ENCODE results near the gene SLC25A44.
A peak's percentile ranks its signal among the peaks of the same experiment; 100 is the strongest.
"Not testable (repeated sequence)": the region's sequence is repeated elsewhere in the genome, so short reads cannot be mapped to it uniquely, and the experiment has no call there.

Gene SLC25A44

DNA sequence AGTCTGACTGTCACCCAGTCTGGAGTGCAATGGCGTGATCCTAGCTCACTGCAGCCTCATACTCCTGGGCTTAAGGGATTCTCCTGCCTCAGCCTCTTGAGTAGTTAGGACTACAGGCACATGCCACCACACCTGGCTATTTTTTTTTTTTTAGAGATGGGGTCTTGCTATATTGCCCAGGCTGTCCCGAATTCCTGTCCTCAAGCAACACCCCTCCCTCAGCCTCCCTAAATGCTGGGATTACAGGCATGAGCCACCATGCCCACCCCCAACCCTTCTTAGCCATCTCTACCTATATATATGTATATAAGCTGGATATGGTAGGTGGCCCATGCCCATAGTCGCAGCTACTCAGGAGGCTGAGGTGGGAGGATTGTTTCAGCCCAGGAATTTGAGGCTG is 13.4 kb upstream of the SLC25A44 start:
- Mint-ChIP-seq H3K36me3 (peaks cover 2% of the 10 kb centered on the region), H3K4me1 (ENCODE audit: low read depth) (peaks cover 18% of the 10 kb centered on the region), H3K9me3 (ENCODE audit: low read depth) (no peaks in the 10 kb centered on the region), H3K4me3 (no peak overlapping the region), H3K27ac (no peak overlapping the region), H3K27me3 (no peaks in the 10 kb centered on the region)

- not testable (repeated sequence) for H3K36me3 Mint-ChIP-seq; H3K9me3 Mint-ChIP-seq (ENCODE audit: low read depth); H3K27ac Mint-ChIP-seq; H3K4me3 Mint-ChIP-seq; H3K27me3 Mint-ChIP-seq
- H3K4me1 Mint-ChIP-seq (ENCODE audit: low read depth), result peaks cover 18% of the 10 kb centered on the region
Measured at GRCh38 chr1:156181391-156181924, 12.4 kb upstream of the SLC25A44 start.

DNA sequence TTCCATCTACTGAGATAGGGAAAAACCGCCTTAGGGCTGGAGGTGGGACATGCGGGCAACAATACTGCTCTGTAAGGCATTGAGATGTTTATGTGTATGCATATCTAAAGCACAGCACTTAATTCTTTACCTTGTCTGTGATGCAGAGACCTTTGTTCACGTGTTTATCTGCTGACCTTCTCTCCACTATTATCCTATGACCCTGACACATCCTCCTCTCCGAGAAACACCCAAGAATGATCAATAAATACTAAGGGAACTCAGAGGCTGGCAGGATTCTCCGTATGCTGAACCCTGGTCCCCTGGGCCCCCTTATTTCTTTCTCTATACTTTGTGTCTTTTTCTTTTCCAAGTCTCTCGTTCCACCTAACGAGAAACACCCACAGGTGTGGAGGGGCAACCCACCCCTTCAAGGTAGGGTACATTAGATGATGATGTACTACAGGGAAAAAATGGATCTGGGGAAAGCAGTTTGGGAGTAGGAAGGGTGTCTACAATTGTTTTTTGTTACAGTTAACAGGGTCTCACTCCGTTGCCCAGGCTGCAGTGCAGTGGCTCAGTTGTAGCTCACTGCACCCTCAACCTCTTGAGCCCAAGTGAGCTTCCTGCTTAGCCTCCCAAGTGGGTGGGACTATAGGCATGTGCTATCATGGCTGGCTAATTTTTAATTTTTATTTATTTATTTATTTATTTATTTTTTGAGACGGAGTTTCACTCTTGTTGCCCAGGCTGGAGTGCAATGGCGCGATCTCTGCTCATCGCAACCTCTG is 11.7 kb upstream of the SLC25A44 start:
- not testable (repeated sequence) for H3K36me3 Mint-ChIP-seq; H3K27ac Mint-ChIP-seq; H3K9me3 Mint-ChIP-seq (ENCODE audit: low read depth); H3K27me3 Mint-ChIP-seq; H3K4me3 Mint-ChIP-seq
- peaks cover 15% of the 10 kb centered on the region for H3K4me1 Mint-ChIP-seq (ENCODE audit: low read depth)

GRCh38 chr1:156186347-156187177 is 7.3 kb upstream of the SLC25A44 start:
- not testable (repeated sequence) for H3K27me3 Mint-ChIP-seq; H3K4me1 Mint-ChIP-seq (ENCODE audit: low read depth); H3K4me3 Mint-ChIP-seq; H3K9me3 Mint-ChIP-seq (ENCODE audit: low read depth); H3K27ac Mint-ChIP-seq; H3K36me3 Mint-ChIP-seq

- not testable (repeated sequence) for H3K4me3 Mint-ChIP-seq
Measured at GRCh38 chr1:156190265-156190664, 3.6 kb upstream of the SLC25A44 start.

DNA sequence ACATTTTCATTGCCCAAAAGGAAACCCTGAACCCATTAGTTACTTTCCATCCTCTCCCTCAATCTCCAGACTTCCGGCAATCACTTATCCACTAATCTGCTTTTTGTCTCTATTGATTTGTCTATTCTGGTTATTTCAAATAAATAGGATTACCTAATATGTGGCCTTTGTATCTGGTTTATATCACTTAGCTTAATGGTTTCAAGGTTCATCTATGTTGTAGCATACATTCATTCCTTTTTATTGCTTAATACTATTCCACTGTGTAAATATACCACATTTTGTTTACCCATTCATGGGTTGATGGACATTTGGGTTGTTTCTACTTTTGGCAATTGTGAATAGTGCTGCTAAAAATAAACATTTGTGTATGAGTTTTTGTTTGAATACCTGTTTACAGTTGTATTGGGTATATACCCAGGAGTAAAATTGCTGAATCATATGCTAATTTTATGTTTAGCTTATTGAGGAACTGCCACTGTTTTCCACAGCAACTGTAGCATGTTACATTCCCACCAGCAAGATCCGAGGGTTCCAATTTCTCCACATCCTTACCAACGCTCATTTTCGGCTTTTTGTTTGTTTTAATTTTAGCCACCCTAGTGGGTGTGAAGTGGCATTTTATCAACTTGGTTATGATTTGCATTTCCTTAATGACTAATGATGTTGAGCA is 2.5 kb upstream of the SLC25A44 start:
- Mint-ChIP-seq H3K27me3 (no peaks in the 10 kb centered on the region), H3K4me3 (no peak overlapping the region), H3K27ac (no peak overlapping the region), H3K36me3 (peaks cover 12% of the 10 kb centered on the region), H3K4me1 (ENCODE audit: low read depth) (peaks cover 41% of the 10 kb centered on the region), H3K9me3 (ENCODE audit: low read depth) (no peaks in the 10 kb centered on the region)

More at GRCh38 chr1:156190265-156190664, 3.6 kb upstream of the SLC25A44 start:
- not testable (repeated sequence) for H3K27ac Mint-ChIP-seq; H3K9me3 Mint-ChIP-seq (ENCODE audit: low read depth); H3K27me3 Mint-ChIP-seq; H3K36me3 Mint-ChIP-seq
- peaks cover 30% of the 10 kb centered on the region for H3K4me1 Mint-ChIP-seq (ENCODE audit: low read depth)

DNA sequence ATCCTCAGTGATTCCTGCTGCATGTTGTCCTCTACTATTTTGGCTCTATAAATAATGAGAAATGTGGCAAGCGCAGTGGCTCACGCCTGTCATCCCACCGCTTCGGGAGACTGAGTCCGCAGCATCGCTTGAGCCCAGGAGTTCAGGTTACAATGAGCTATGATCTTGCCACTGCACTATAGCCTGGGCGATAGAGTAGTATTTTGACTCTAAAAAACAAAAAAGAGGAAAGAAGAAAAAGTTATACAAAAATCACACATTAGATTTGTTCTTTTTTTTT is 756 bp upstream of the SLC25A44 start:
- Mint-ChIP-seq H3K4me1 (ENCODE audit: low read depth) (peaks cover 54% of the 10 kb centered on the region), H3K27ac (peak overlapping the region; percentile 92)

GRCh38 chr1:156194300-156194652 is 372 bp downstream of the SLC25A44 start:
- H3K27me3 Mint-ChIP-seq, result no peaks in the 10 kb centered on the region
- no peaks in the 10 kb centered on the region for H3K9me3 Mint-ChIP-seq (ENCODE audit: low read depth)
- peaks cover 65% of the 10 kb centered on the region for H3K4me1 Mint-ChIP-seq (ENCODE audit: low read depth)
- no peak overlapping the region for H3K4me3 Mint-ChIP-seq
- H3K27ac Mint-ChIP-seq, result peak overlapping the region; percentile 92
- H3K36me3 Mint-ChIP-seq, result peaks cover 14% of the 10 kb centered on the region

More for the DNA sequence above, 756 bp upstream of the SLC25A44 start:
- Mint-ChIP-seq H3K9me3 (ENCODE audit: low read depth) (no peaks in the 10 kb centered on the region), H3K4me3 (no peak overlapping the region), H3K27me3 (no peaks in the 10 kb centered on the region), H3K36me3 (peaks cover 12% of the 10 kb centered on the region)

DNA sequence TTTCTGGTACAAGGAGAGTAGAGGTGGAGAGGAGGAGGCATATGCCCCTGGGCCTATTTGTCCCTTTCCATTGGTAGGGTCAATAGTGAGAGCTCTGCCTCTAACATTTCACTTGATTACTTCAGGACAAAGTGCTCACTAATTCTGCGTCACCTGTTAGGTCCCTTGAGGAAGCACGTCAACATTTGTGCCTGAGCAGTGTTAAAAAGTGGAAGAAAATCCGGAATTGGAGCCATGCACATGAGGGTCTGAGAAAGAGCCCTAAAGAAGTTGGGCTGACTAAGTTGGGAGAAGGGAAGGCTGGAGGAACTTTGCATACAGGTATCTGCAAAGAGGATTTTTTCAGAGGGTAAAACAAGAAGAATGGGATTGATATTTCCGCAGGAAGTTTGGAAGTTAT is 1.9 kb downstream of the SLC25A44 start:
- Mint-ChIP-seq H3K36me3 (peaks cover 22% of the 10 kb centered on the region), H3K4me3 (no peak overlapping the region), H3K27ac (peak overlapping the region; percentile 84), H3K4me1 (ENCODE audit: low read depth) (peaks cover 79% of the 10 kb centered on the region), H3K9me3 (ENCODE audit: low read depth) (no peaks in the 10 kb centered on the region), H3K27me3 (no peaks in the 10 kb centered on the region)

DNA sequence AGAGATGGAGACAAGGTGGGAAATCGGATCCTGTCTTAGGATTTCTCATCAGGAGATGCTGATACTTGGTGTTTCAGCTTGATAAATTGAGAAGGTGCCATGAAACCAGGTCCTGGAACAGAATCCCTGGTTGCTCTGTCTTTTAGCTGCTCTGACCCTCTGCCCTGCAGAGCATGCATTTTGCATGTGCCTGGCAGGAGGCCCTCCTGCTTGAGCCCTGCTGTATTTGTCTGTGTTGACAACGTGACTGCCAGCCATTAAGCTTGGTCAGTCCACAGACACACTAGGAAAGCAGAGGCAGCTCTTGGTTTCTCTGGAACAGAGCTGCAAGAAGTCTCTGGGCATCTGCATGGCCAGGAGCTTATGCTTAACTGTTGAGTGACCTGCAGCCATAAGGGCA is 2.5 kb downstream of the SLC25A44 start:
- Mint-ChIP-seq H3K27me3 (no peaks in the 10 kb centered on the region), H3K36me3 (peaks cover 22% of the 10 kb centered on the region), H3K4me1 (ENCODE audit: low read depth) (peaks cover 78% of the 10 kb centered on the region), H3K9me3 (ENCODE audit: low read depth) (no peaks in the 10 kb centered on the region), H3K27ac (peak overlapping the region; percentile 84), H3K4me3 (no peak overlapping the region)

DNA sequence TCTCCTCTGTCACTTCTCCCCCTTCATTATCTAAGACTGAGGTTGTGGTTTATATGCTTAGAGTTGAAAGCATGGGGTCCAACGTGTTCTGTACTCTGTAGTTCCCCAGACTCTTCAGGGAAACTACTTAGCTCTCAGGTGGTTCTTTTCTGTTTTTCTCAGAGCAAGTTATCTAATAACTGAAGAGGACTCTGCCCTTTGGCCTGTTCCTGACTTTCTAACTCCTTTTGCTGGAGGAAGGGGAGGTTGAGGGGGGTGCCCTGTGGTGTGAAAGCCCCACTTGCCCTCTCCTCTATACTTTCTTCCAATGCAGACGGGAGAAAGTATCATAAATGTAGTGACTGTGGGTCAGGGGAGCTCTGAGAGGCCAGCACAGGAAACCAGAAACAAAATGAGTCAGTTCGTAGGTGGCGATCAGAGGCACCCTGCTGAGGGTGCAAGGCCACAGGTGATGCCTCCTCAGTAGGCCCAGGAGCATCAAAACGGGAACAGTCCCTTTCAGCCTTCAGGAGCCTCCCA is 5.0 kb downstream of the SLC25A44 start:
- H3K27ac Mint-ChIP-seq, result peak overlapping the region; percentile 94
- H3K27me3 Mint-ChIP-seq, result no peaks in the 10 kb centered on the region
- H3K36me3 Mint-ChIP-seq, result peaks cover 19% of the 10 kb centered on the region
- H3K4me3 Mint-ChIP-seq, result no peak overlapping the region
- H3K9me3 Mint-ChIP-seq (ENCODE audit: low read depth), result no peaks in the 10 kb centered on the region
- H3K4me1 Mint-ChIP-seq (ENCODE audit: low read depth), result peaks cover 59% of the 10 kb centered on the region

DNA sequence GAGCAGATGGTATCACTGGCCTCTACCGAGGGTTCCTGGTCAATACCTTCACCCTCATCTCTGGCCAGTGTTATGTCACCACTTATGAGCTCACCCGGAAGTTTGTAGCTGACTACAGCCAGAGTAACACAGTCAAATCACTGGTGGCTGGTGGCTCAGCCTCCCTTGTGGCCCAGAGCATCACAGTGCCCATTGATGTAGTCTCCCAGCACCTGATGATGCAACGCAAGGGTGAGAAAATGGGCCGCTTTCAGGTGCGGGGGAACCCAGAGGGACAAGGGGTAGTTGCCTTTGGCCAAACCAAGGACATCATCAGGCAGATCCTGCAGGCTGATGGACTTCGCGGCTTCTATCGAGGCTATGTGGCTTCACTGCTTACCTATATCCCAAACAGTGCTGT is 6.1 kb downstream of the SLC25A44 start:
- Mint-ChIP-seq H3K9me3 (ENCODE audit: low read depth) (no peaks in the 10 kb centered on the region), H3K4me1 (ENCODE audit: low read depth) (peaks cover 54% of the 10 kb centered on the region), H3K27ac (peak overlapping the region; percentile 94), H3K36me3 (peaks cover 18% of the 10 kb centered on the region), H3K4me3 (no peak overlapping the region), H3K27me3 (no peaks in the 10 kb centered on the region)

GRCh38 chr1:156203331-156203730 is 9.4 kb downstream of the SLC25A44 start:
- Mint-ChIP-seq H3K27me3 (no peaks in the 10 kb centered on the region), H3K4me3 (no peak overlapping the region), H3K4me1 (ENCODE audit: low read depth) (peaks cover 33% of the 10 kb centered on the region), H3K27ac (no peak overlapping the region), H3K36me3 (peaks cover 16% of the 10 kb centered on the region), H3K9me3 (ENCODE audit: low read depth) (no peaks in the 10 kb centered on the region)

- Mint-ChIP-seq H3K4me1 (ENCODE audit: low read depth) (peaks cover 22% of the 10 kb centered on the region), H3K9me3 (ENCODE audit: low read depth) (no peaks in the 10 kb centered on the region), H3K27ac (no peak overlapping the region), H3K27me3 (no peaks in the 10 kb centered on the region), H3K36me3 (peaks cover 10% of the 10 kb centered on the region), H3K4me3 (no peak overlapping the region)
Measured at GRCh38 chr1:156204686-156205085, 10.8 kb downstream of the SLC25A44 start.

DNA sequence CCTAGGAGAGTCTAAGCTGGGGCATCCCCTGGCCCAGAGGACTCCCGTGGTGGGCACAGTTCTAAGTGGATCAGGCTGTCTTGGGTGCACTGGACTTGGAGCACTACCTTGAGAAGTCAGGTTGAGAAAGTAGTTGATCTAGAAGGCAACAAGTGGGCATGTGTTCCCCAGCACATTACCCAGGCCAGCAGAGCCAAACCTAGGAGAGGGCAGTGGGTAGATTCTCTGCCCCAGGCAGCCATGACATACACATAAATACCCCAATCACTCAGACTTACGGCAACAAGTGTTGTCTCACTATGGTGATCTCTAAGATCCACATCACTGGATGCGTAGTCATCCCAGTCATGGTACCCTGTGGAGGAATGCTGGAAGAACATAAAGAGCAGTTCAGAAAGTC is 17.3 kb downstream of the SLC25A44 start:
- Mint-ChIP-seq H3K4me1 (ENCODE audit: low read depth) (peaks cover 36% of the 10 kb centered on the region), H3K4me3 (peak overlapping the region; percentile 30), H3K27me3 (no peaks in the 10 kb centered on the region), H3K27ac (peak overlapping the region; percentile 100), H3K9me3 (ENCODE audit: low read depth) (no peaks in the 10 kb centered on the region), H3K36me3 (peaks cover 12% of the 10 kb centered on the region)

All from activated naive CD8-positive, alpha-beta T cell (primary cell).